ENCODE results near the gene SSBP3. TPM values are rescaled to one million over a fixed set of nuclear protein-coding genes. Genes with fewer than 3 reads are reported as not detected.
A peak's percentile ranks its signal among the peaks of the same experiment; 100 is the strongest.

The SSBP3 gene
- total RNA-seq, 1 donor from 2014 or later = 161 TPM

DNA sequence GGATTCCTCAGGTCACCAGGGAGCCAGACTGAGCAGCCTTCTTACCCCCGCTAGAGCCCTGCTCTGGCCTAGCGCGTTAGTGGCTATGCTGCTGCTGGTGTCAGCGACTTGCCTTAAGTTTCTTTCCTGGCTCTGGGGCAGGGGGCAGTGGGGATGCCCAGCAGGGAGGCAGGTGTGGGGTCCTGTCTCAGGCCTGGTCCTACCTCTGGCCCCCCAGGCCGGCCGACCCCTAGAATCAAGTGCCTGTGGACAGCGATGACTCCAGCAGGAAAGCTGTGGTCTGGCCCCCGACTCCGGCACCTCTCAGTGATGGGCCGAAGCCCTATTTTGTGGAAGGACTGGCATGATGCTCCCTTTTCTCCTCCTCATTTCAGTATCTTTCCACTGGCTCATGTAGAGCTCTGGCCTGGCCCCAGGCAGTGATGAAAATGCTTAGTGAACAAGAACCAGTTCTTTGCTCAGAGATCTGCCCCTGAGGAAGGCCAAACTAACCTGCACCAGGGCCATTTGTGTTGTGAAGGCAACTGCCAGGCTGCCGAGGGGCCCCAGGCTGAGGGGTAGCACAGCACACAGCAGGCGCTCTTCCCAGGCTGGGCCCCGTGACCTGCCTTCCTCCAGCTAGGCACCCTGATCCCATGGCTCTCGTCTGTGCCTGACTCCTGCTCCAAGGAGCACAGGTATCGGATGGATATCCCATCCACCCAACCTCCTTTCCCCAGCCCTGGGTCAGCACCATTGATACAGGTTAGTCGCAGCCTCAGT is 182.6 kb downstream of the SSBP3 start:
- DNase-seq (ENCODE audit: low spot score, unreplicated experiment) = no peak
- H3K4me1 Mint-ChIP-seq (ENCODE audit: low read depth) = no peaks in the 10 kb centered on the region
- H3K27ac Mint-ChIP-seq = peak overlapping the region; percentile 51
- no peaks in the 10 kb centered on the region for H3K27me3 Mint-ChIP-seq
- no peak overlapping the region for H3K4me3 Mint-ChIP-seq (ENCODE audit: low read depth)
- H3K9me3 Mint-ChIP-seq (ENCODE audit: low read depth) = no peaks in the 10 kb centered on the region
- TF ChIP-seq, protein P1, sequence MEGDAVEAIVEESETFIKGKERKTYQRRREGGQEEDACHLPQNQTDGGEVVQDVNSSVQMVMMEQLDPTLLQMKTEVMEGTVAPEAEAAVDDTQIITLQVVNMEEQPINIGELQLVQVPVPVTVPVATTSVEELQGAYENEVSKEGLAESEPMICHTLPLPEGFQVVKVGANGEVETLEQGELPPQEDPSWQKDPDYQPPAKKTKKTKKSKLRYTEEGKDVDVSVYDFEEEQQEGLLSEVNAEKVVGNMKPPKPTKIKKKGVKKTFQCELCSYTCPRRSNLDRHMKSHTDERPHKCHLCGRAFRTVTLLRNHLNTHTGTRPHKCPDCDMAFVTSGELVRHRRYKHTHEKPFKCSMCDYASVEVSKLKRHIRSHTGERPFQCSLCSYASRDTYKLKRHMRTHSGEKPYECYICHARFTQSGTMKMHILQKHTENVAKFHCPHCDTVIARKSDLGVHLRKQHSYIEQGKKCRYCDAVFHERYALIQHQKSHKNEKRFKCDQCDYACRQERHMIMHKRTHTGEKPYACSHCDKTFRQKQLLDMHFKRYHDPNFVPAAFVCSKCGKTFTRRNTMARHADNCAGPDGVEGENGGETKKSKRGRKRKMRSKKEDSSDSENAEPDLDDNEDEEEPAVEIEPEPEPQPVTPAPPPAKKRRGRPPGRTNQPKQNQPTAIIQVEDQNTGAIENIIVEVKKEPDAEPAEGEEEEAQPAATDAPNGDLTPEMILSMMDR (IDR thresholded peaks at IDR 0.05; ENCODE audit: unreplicated experiment) = no peak
- H3K36me3 Mint-ChIP-seq (ENCODE audit: insufficient read depth) = peaks cover 15% of the 10 kb centered on the region

DNA sequence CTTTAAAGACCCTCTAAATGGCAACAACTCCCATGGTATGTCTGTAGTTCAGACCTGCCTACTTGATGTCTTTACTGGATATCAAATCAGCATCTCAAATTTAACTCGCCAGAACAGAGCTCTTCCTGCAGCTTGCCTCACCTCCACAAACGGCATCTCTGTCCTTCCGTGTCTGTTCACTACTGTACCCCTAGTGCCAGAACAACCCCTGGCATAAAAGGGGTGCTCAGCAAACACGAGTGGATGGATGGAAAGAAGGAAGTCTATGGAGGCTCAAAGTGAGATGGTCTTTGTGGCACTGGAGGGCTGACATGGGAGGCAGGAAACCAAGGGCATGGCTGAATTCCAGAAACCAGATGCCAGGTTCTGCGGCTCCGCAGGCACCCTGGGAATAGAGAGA is 183.5 kb downstream of the SSBP3 start:
- no peaks in the 10 kb centered on the region for H3K9me3 Mint-ChIP-seq (ENCODE audit: low read depth)
- peak overlapping the region; percentile 75 for H3K27ac Mint-ChIP-seq
- H3K4me1 Mint-ChIP-seq (ENCODE audit: low read depth) = no peaks in the 10 kb centered on the region
- H3K4me3 Mint-ChIP-seq (ENCODE audit: low read depth) = no peak overlapping the region
- TF ChIP-seq, protein P1 (IDR thresholded peaks at IDR 0.05; ENCODE audit: unreplicated experiment) = no peak
- H3K27me3 Mint-ChIP-seq = no peaks in the 10 kb centered on the region
- H3K36me3 Mint-ChIP-seq (ENCODE audit: insufficient read depth) = peaks cover 11% of the 10 kb centered on the region
- DNase-seq (ENCODE audit: low spot score, unreplicated experiment) = no peak

DNA sequence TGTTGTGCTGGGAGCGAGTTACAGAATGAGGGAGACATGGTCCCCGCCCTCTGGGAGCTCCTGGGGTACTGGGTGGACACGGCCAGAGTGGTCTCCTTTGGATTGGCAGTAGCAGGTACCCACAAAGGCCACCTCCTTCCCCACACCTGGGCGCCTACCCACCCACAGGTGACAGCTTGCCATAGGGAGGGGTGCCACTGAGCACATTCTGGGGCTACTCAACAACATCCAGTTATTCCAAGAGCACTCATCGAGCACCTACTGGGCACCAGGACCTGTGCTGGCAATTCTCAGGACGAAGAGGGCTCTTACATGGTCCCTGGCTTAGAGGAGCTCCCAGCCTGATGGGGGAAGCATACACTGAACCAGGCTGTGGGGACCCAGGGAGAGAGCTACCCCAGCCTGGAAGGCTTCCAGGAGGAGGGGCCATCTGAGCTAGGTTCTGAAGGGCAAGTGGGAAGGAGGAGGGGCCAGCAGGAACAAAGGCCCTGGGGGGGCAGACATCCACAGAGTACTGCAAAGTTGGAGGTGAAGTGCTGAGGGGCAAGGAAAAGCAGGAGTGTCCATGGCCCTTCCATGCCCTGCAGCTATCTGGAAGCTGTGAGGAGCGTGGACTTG is 184.2 kb downstream of the SSBP3 start:
- no peaks in the 10 kb centered on the region for H3K9me3 Mint-ChIP-seq (ENCODE audit: low read depth)
- H3K27ac Mint-ChIP-seq = no peak overlapping the region
- no peaks in the 10 kb centered on the region for H3K4me1 Mint-ChIP-seq (ENCODE audit: low read depth)
- no peak for DNase-seq (ENCODE audit: low spot score, unreplicated experiment)
- H3K4me3 Mint-ChIP-seq (ENCODE audit: low read depth) = no peak overlapping the region
- H3K36me3 Mint-ChIP-seq (ENCODE audit: insufficient read depth) = peaks cover 16% of the 10 kb centered on the region
- TF ChIP-seq, protein P1 (IDR thresholded peaks at IDR 0.05; ENCODE audit: unreplicated experiment) = no peak
- no peaks in the 10 kb centered on the region for H3K27me3 Mint-ChIP-seq

DNA sequence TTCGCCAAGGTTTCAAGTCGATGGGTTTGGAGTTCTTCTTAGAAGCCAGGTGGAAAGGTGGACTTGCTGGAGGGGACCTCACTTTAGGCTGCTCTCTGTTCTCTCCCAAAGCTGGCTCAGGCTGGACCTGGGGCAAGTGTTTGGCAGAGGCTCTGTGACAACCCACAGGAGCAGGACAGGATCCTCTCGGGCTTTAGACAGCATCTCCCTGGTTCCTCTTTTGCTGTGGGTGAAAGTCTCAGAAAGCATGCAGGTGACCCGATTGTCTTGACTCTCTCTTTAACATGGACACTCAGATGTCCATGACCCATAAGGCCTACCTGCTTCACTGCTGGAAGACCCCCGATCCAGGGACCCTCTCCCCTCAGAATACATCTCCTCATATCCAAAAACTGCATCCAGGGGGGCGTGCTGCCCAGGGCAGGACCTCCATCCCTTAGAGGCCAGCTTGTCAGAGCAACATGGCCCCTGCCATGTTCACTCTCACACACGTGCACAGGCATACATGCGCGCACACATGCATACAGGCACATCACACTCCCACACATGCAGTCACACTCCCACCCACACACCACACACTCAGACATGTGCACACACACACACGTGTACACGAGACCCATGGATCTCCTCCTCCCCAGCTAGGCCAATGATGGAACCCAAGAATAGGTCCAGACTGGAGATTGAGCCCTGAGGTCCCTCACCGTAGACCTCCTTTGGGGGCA is 184.9 kb downstream of the SSBP3 start:
- H3K27me3 Mint-ChIP-seq = no peaks in the 10 kb centered on the region
- H3K9me3 Mint-ChIP-seq (ENCODE audit: low read depth) = no peaks in the 10 kb centered on the region
- TF ChIP-seq, protein P1 (IDR thresholded peaks at IDR 0.05; ENCODE audit: unreplicated experiment) = no peak
- H3K27ac Mint-ChIP-seq = peak overlapping the region; percentile 51
- H3K4me1 Mint-ChIP-seq (ENCODE audit: low read depth) = no peaks in the 10 kb centered on the region
- no peak for DNase-seq (ENCODE audit: low spot score, unreplicated experiment)
- peaks cover 20% of the 10 kb centered on the region for H3K36me3 Mint-ChIP-seq (ENCODE audit: insufficient read depth)
- no peak overlapping the region for H3K4me3 Mint-ChIP-seq (ENCODE audit: low read depth)

DNA sequence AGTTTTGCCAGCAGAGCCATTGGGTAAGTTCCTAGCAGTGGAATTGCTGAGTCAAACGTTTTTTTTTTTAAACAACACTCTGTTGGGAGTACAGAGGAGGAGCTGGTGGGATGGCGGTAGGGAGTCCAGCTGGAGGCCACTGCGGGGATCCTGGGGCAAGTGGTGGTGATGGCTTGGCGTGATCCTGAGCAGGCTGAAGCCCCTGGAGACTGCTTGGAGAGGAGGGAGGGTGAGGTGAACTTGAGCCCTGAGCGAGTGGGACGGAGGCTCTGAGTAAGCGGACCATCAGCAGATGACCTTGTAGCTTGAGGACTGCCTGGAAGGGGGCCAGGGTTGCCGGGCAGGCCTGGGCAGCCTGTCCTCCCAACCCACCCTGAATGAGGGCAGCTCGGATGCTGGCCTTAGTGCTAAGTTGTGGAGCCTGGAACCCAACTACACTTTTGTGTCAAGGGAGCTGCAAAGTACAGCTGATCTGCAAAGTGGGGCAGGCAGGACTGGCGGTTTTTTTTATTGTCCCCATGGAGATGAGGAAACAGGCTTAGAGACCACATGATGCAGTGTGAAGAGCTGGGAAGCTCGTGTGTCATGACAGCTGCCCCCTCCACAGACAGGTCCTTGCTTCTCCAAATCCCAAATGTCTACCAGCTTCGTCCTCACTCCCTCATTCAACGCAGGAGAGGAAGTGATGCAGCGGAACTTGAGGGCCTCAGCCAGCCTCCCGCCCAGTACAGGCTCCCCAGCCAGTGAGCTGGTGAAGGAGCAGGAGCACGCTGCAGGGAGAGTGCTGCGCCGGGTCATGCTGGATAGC is 186.0 kb downstream of the SSBP3 start:
- no peak overlapping the region for H3K27ac Mint-ChIP-seq
- no peaks in the 10 kb centered on the region for H3K9me3 Mint-ChIP-seq (ENCODE audit: low read depth)
- H3K4me3 Mint-ChIP-seq (ENCODE audit: low read depth) = no peak overlapping the region
- H3K27me3 Mint-ChIP-seq = no peaks in the 10 kb centered on the region
- H3K36me3 Mint-ChIP-seq (ENCODE audit: insufficient read depth) = peaks cover 15% of the 10 kb centered on the region
- no peaks in the 10 kb centered on the region for H3K4me1 Mint-ChIP-seq (ENCODE audit: low read depth)
- DNase-seq (ENCODE audit: low spot score, unreplicated experiment) = no peak
- TF ChIP-seq, protein P1 (IDR thresholded peaks at IDR 0.05; ENCODE audit: unreplicated experiment) = no peak
